Dendritic cell treated with granulocyte-macrophage colony-stimulating factor and Interleukin-4, amounts not matched to agents 40 ng/mL and 50 ng/mL, for 4 days (primary cell): Measurements from ENCODE around the gene ASAH2.

Experiments used
- H3K27ac Mint-ChIP-seq: one replicate; pipeline ENCODE4 v1.8.0; 2022; ENCODE audit warnings: mild to moderate bottlenecking, mixed read lengths
- H3K27me3 Mint-ChIP-seq: one replicate; pipeline ENCODE4 v1.8.0; 2022; ENCODE audit warnings: mild to moderate bottlenecking, mixed read lengths
- H3K36me3 Mint-ChIP-seq: one replicate; pipeline ENCODE4 v1.8.0; 2022; ENCODE audit warnings: low read depth, mixed read lengths
- H3K4me1 Mint-ChIP-seq: one replicate; pipeline ENCODE4 v1.8.0; 2022; ENCODE audit warnings: low read depth, mixed read lengths
- H3K4me3 Mint-ChIP-seq: one replicate; pipeline ENCODE4 v1.8.0; 2022; ENCODE audit warnings: mild to moderate bottlenecking, moderate library complexity, mixed read lengths
- H3K9me3 Mint-ChIP-seq: one replicate; pipeline ENCODE4 v1.8.0; 2022; ENCODE audit warnings: mixed read lengths
- intact Hi-C: fragments of 100-400 bp; cut with micrococcal nuclease; formaldehyde crosslinking; loops from one replicate; pipeline ENCODE4 v1.15.0; 2022

The ASAH2 gene

DNA sequence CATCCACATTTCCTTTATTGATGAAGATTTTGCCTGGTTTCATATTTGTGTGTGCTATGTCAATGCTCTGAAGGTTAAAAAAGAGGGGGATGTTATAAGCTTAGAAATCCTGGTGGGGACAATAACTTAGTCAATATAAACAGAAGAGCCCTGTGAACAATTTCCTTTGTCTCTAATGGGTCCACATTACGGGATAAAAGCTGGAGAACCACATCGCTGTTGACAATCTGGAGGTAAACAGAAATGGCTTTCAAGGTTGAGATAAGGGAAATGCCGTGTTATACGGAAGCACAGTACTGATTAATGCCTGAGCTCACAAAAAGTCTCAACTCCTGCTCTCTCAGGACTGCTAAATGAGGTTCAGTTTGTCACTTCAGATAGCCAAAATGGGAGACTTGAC lies 16.8 kb downstream of the ASAH2 start:
- Mint-ChIP-seq H3K4me1 (peaks cover 12% of the 10 kb centered on the region), H3K36me3 (no peaks in the 10 kb centered on the region), H3K27ac (no peak overlapping the region), H3K9me3 (no peaks in the 10 kb centered on the region), H3K27me3 (peaks cover 36% of the 10 kb centered on the region), H3K4me3 (no peak overlapping the region)
- intact Hi-C loops: no loop called here

GRCh38 chr10:50232261-50232639 lies 19.1 kb downstream of the ASAH2 start:
- H3K9me3 Mint-ChIP-seq: no peaks in the 10 kb centered on the region
- no peak overlapping the region for H3K27ac Mint-ChIP-seq
- peaks cover 36% of the 10 kb centered on the region for H3K27me3 Mint-ChIP-seq
- no peak overlapping the region for H3K4me3 Mint-ChIP-seq
- intact Hi-C loops: no loop called here
- no peaks in the 10 kb centered on the region for H3K36me3 Mint-ChIP-seq
- H3K4me1 Mint-ChIP-seq: peaks cover 21% of the 10 kb centered on the region

- intact Hi-C loops: no loop called here
- H3K4me3 Mint-ChIP-seq: no peak overlapping the region
- H3K4me1 Mint-ChIP-seq: peaks cover 21% of the 10 kb centered on the region
- H3K9me3 Mint-ChIP-seq: no peaks in the 10 kb centered on the region
- H3K27ac Mint-ChIP-seq: peak overlapping the region; percentile 76
- peaks cover 40% of the 10 kb centered on the region for H3K27me3 Mint-ChIP-seq
- H3K36me3 Mint-ChIP-seq: no peaks in the 10 kb centered on the region
Measured at GRCh38 chr10:50231515-50232260, 19.6 kb downstream of the ASAH2 start.

DNA sequence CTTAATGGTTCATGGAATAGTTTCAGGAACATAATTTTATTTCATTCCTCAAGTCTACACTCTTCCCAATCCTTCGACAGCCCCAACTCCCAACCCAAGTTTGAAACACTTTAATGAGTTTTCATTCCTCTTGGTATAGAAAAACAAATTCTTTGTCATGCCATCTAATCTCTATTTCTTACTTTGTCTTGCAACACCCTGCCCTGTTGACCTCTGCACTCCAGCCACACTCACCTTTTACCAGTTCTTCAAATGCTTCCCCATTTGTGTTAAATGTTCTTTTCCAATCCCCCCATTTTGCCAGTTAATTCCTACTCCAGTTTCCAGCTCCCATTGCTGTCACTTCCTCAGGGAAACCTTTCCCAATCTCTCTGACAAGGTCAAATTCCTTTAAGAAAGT lies 21.9 kb downstream of the ASAH2 start:
- Mint-ChIP-seq H3K4me1 (peaks cover 21% of the 10 kb centered on the region), H3K4me3 (no peak overlapping the region), H3K27ac (peak overlapping the region; percentile 20), H3K27me3 (peaks cover 38% of the 10 kb centered on the region), H3K36me3 (no peaks in the 10 kb centered on the region), H3K9me3 (no peaks in the 10 kb centered on the region)
- intact Hi-C loops: no loop called here

GRCh38 chr10:50228672-50229071 lies 22.6 kb downstream of the ASAH2 start:
- H3K27ac Mint-ChIP-seq: no peak overlapping the region
- peaks cover 21% of the 10 kb centered on the region for H3K4me1 Mint-ChIP-seq
- H3K36me3 Mint-ChIP-seq: no peaks in the 10 kb centered on the region
- no peaks in the 10 kb centered on the region for H3K9me3 Mint-ChIP-seq
- intact Hi-C loops: no loop called here
- no peak overlapping the region for H3K4me3 Mint-ChIP-seq
- H3K27me3 Mint-ChIP-seq: peaks cover 33% of the 10 kb centered on the region

- H3K27me3 Mint-ChIP-seq: peaks cover 32% of the 10 kb centered on the region
- H3K36me3 Mint-ChIP-seq: no peaks in the 10 kb centered on the region
- H3K4me3 Mint-ChIP-seq: no peak overlapping the region
- no peaks in the 10 kb centered on the region for H3K9me3 Mint-ChIP-seq
- no peak overlapping the region for H3K27ac Mint-ChIP-seq
- peaks cover 21% of the 10 kb centered on the region for H3K4me1 Mint-ChIP-seq
- intact Hi-C loops: no loop called here
Measured at GRCh38 chr10:50226610-50227009, 24.7 kb downstream of the ASAH2 start.

DNA sequence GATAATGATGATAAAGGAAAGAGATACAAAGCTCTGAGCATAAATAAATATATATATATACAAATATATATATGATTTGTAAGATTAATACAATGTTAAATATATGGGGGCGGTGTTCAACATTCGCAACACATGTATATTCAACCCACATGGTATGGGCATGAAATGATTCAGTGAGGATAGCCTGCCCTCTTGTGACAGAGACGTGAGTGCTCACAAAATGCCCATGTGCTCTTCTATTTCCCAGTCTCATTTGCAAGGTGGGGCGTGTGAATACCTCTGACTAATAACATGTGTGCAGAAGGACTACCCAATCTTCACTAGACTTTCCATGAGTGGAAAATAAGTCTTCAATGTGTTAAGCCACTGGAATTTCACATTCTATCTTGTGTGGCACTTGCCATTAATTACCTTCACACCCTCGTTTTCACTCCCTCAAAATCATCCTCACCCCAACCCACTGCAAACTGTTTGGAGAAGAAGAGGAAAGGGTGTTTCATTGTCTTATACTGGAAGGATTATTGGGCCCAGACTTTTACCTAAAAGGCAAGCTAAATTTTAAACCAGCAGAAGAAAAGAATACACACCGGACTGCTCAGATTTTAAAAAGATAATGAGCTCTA lies 26.9 kb downstream of the ASAH2 start:
- H3K27ac Mint-ChIP-seq: no peak overlapping the region
- H3K36me3 Mint-ChIP-seq: no peaks in the 10 kb centered on the region
- peaks cover 9% of the 10 kb centered on the region for H3K4me1 Mint-ChIP-seq
- peaks cover 20% of the 10 kb centered on the region for H3K27me3 Mint-ChIP-seq
- intact Hi-C loops: loop anchor here (2.0 kb wide), 1 partner anchor 630 kb away; no protein-coding TSS in a partner anchor
- H3K9me3 Mint-ChIP-seq: no peaks in the 10 kb centered on the region
- no peak overlapping the region for H3K4me3 Mint-ChIP-seq

DNA sequence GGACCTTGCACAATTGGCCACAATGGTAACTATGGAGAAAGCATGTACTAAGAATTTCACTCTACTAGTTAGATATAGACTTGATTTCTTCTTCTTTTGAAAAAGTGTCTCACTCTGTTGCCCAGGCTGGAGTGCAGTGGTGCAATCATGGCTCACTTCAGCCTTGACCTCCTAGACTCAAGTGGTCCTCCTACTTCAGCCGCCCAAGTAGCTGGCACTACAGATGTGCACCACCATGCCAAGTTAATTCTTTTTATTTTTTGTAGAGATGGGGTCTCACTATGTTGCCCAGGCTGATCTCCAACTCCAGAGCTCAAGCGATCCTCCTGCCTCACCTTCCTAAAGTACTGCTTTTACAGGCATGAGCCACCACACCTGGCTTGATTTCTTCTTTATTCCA lies 29.1 kb downstream of the ASAH2 start:
- Mint-ChIP-seq H3K4me3 (no peak overlapping the region), H3K9me3 (no peaks in the 10 kb centered on the region), H3K27ac (no peak overlapping the region), H3K27me3 (peaks cover 14% of the 10 kb centered on the region), H3K36me3 (no peaks in the 10 kb centered on the region), H3K4me1 (peaks cover 1% of the 10 kb centered on the region)
- intact Hi-C loops: no loop called here

- intact Hi-C loops: no loop called here
- Mint-ChIP-seq H3K27ac (no peak overlapping the region), H3K9me3 (no peaks in the 10 kb centered on the region), H3K4me1 (peaks cover 8% of the 10 kb centered on the region), H3K4me3 (no peak overlapping the region), H3K36me3 (no peaks in the 10 kb centered on the region), H3K27me3 (peaks cover 10% of the 10 kb centered on the region)
Measured at GRCh38 chr10:50221470-50221869, 29.8 kb downstream of the ASAH2 start.

DNA sequence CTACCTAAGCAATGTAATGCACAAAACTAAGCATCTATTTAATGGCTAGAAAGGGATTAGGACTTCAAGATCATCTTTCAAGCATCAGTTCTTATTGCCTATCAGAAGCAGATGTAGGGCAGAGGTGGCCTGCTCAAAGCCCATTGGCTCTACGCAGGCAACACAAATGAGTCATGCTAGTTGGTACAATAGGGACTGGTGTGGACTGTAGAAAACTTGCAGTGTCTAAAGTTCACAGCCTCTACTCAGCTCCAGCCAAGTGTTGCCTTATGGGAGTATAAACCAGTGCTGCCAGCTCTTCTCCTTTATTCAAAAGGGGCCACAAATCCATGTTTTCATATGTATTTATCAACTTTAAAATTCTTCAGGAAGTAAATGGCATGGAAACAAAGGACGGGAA lies 31.7 kb downstream of the ASAH2 start:
- no peaks in the 10 kb centered on the region for H3K9me3 Mint-ChIP-seq
- H3K4me3 Mint-ChIP-seq: no peak overlapping the region
- peaks cover 11% of the 10 kb centered on the region for H3K4me1 Mint-ChIP-seq
- H3K36me3 Mint-ChIP-seq: no peaks in the 10 kb centered on the region
- intact Hi-C loops: no loop called here
- peaks cover 7% of the 10 kb centered on the region for H3K27me3 Mint-ChIP-seq
- no peak overlapping the region for H3K27ac Mint-ChIP-seq

GRCh38 chr10:50219200-50219599 lies 32.1 kb downstream of the ASAH2 start:
- Mint-ChIP-seq H3K9me3 (no peaks in the 10 kb centered on the region), H3K36me3 (no peaks in the 10 kb centered on the region), H3K4me3 (no peak overlapping the region), H3K4me1 (peaks cover 11% of the 10 kb centered on the region), H3K27me3 (peaks cover 5% of the 10 kb centered on the region), H3K27ac (no peak overlapping the region)
- intact Hi-C loops: no loop called here

DNA sequence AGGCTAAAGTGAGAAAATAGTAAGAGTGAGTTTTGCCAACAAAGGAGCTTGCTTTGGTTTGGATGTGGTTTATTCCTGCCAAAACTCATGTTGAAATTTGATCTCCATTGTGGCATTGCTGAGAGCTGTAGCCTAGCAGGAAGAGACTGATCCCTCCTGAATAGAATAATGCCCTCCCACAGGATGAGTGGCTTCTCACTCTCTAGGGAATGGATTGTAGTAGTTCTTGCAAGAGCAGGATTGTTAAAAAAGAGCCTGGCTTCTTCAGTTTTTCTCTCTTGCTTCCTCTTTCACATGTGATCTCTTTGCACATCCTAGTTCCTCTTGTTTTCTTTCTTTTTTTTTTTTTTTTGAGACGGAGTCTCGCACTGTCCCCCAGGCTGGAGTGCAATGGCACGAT lies 34.4 kb downstream of the ASAH2 start:
- intact Hi-C loops: no loop called here
- peaks cover 11% of the 10 kb centered on the region for H3K4me1 Mint-ChIP-seq
- H3K36me3 Mint-ChIP-seq: no peaks in the 10 kb centered on the region
- H3K9me3 Mint-ChIP-seq: no peaks in the 10 kb centered on the region
- H3K27ac Mint-ChIP-seq: no peak overlapping the region
- no peak overlapping the region for H3K4me3 Mint-ChIP-seq
- H3K27me3 Mint-ChIP-seq: peaks cover 7% of the 10 kb centered on the region

DNA sequence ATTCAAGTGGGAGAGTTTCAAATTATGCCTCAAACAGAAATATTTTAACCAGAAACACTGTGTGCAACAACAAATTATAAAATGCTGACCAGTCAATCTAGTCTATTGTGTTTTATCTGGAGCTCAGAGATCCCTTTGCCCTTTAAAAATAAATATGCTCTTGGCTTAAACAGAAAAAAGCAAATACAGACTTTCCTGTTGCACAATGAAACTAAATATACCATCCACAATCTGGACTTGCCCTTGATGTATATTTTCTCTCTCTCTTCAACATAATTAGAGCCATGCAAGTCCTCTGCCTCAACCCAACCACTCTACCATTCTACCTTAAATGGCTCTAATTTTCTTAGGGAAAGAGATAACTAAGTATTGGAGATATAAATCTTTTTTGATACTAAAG lies 34.9 kb downstream of the ASAH2 start:
- Mint-ChIP-seq H3K4me1 (peaks cover 11% of the 10 kb centered on the region), H3K9me3 (no peaks in the 10 kb centered on the region), H3K36me3 (no peaks in the 10 kb centered on the region), H3K27ac (no peak overlapping the region), H3K4me3 (no peak overlapping the region), H3K27me3 (peaks cover 4% of the 10 kb centered on the region)
- intact Hi-C loops: no loop called here

DNA sequence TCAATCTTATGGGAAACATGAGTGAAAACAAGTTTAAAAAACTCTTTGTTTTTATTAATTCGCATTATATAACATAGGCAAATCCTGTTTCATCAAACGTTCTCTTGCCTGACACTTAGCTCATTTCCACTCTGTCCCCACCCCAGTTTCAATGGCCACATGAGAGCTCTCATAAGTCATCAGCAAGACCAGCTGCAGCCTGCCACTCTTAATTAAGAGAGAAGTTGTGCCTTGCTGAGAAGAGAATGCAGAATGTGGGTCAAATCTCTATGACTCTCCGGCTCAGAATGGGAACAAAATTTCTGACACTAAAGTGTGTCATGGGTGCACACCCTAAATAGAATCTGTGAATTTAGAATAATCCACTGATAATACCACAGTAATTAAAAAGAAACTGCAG lies 39.6 kb downstream of the ASAH2 start:
- Mint-ChIP-seq H3K27me3 (peaks cover 10% of the 10 kb centered on the region), H3K9me3 (no peaks in the 10 kb centered on the region), H3K36me3 (no peaks in the 10 kb centered on the region), H3K4me1 (peaks cover 5% of the 10 kb centered on the region), H3K27ac (no peak overlapping the region), H3K4me3 (no peak overlapping the region)
- intact Hi-C loops: no loop called here

DNA sequence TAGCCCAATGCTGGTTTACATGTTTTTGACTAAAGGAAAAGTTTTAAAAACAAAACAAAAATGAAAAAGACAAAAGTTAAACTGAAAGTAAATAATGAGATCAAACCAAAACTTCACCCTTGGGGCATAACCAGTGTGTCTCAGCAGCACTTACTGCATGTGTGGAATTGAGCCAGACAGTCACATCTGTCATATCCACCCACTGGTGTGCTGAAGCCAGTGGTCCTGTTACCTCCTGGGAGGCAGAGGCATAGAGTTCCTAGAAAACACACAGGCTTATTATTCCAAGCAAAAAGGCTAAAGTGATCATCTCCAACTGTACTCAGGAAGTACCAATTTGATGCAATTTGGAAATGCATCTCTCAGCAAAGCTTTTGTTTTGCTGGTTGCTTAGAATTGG lies 40.4 kb downstream of the ASAH2 start:
- Mint-ChIP-seq H3K27ac (no peak overlapping the region), H3K4me1 (no peaks in the 10 kb centered on the region), H3K9me3 (no peaks in the 10 kb centered on the region), H3K36me3 (no peaks in the 10 kb centered on the region), H3K4me3 (no peak overlapping the region), H3K27me3 (peaks cover 10% of the 10 kb centered on the region)
- intact Hi-C loops: no loop called here
